Lower leg skin (tissue), 4 donors: ENCODE data around the gene DPYD. TPM values are rescaled to one million over a fixed set of nuclear protein-coding genes. Genes with fewer than 3 reads are reported as not detected.

Experiments
- DNase-seq, 2 donors: peaks; one replicate each; pipeline ENCODE4 v3.0.0-alpha.2; 2019; ENCODE audit warnings: low spot score in 2 of 2
- H3K4me3 ChIP-seq: fragments of 200-600 bp; sonication (generic); 2 replicates; pipeline ENCODE4 v1.5.1; 2017; ENCODE audit warnings: mild to moderate bottlenecking, low read depth; ENCODE audit not compliant: poor library complexity, severe bottlenecking
- CTCF ChIP-seq, 3 donors: fragments of 450-650 bp; IDR thresholded peaks; one replicate each; pipeline ENCODE4 v1.5.1; 2016; ENCODE audit warnings: antibody characterized with exemption in 3 of 3, mild to moderate bottlenecking in 3 of 3, moderate library complexity in 2 of 3
- POLR2A ChIP-seq, 2 donors: fragments of 450-650 bp; IDR thresholded peaks; one replicate each; pipeline ENCODE4 v1.6.1; 2016 to 2017; ENCODE audit warnings: antibody characterized with exemption in 2 of 2, mild to moderate bottlenecking in 1 of 2, moderate library complexity in 1 of 2
- WGBS, 2 donors: methylation state at CpG; one replicate each; pipeline ENCODE4 v1.1.5; 2018; 5-methylcytosine and 5-hydroxymethylcytosine counted together
- intact Hi-C: fragments of 100-400 bp; cut with DNase I; formaldehyde crosslinking; loops from one replicate; pipeline ENCODE4 v1.15.0; 2023; ENCODE audit warnings: low total_unique reads
- total RNA-seq, 4 donors: library from RNA; depleted of rRNA; stranded (reverse); fragments of >200 nt; gene quantifications; one replicate each; pipeline ENCODE4 v1.1.0, GENCODE V29; 2016

DPYD gene
- total RNA-seq, 4 donors from 2014 or later: 10.6 to 16.1 (median 14.6) TPM

GRCh38 chr1:97414682-97415312 is 506.0 kb downstream of the DPYD start:
- intact Hi-C loops: no loop called here
- DNase-seq: no peak
- H3K4me3 ChIP-seq: no peak overlapping the region
- TF ChIP-seq CTCF (IDR thresholded peaks at IDR 0.05) (no peak), POLR2A (IDR thresholded peaks at IDR 0.05) (no peak)
- 93 to 96% methylated on average over 3 of the region's 3 CpGs for WGBS, 2 donors

GRCh38 chr1:97412737-97413136 is 508.1 kb downstream of the DPYD start:
- WGBS, 2 donors: 28 to 69% methylated on average over 1 of the region's 1 CpG
- DNase-seq: no peak
- no peak for TF ChIP-seq POLR2A (IDR thresholded peaks at IDR 0.05)
- no peak for TF ChIP-seq CTCF (IDR thresholded peaks at IDR 0.05)
- intact Hi-C loops: no loop called here
- no peak overlapping the region for H3K4me3 ChIP-seq

- no peak for DNase-seq
- TF ChIP-seq POLR2A (IDR thresholded peaks at IDR 0.05) (no peak), CTCF (IDR thresholded peaks at IDR 0.05) (no peak)
- no peak overlapping the region for H3K4me3 ChIP-seq
- 76 to 78% methylated on average over 4 of the region's 4 CpGs for WGBS, 2 donors
- intact Hi-C loops: no loop called here
Measured at GRCh38 chr1:97412166-97412565, 508.7 kb downstream of the DPYD start.

- no peak overlapping the region for H3K4me3 ChIP-seq
- intact Hi-C loops: no loop called here
Measured at GRCh38 chr1:97396463-97396862, 524.4 kb downstream of the DPYD start.

GRCh38 chr1:97392701-97393100 is 528.1 kb downstream of the DPYD start:
- TF ChIP-seq CTCF (IDR thresholded peaks at IDR 0.05): no peak
- TF ChIP-seq POLR2A (IDR thresholded peaks at IDR 0.05): no peak
- H3K4me3 ChIP-seq: no peak overlapping the region
- DNase-seq: no peak
- intact Hi-C loops: no loop called here

More at GRCh38 chr1:97396463-97396862, 524.4 kb downstream of the DPYD start:
- WGBS, 2 donors: 93 to 96% methylated on average over 3 of the region's 3 CpGs
- no peak for TF ChIP-seq CTCF (IDR thresholded peaks at IDR 0.05)
- TF ChIP-seq POLR2A (IDR thresholded peaks at IDR 0.05): no peak
- DNase-seq: no peak
